ENCODE measurements around the gene SRA1.
A peak's percentile ranks its signal among the peaks of the same experiment; 100 is the strongest.

The SRA1 gene

GRCh38 chr5:140570058-140570457, 12.8 kb upstream of the SRA1 start:
- DNase-seq = no peak

- no peak for DNase-seq
Observed at GRCh38 chr5:140569197-140569596, 11.9 kb upstream of the SRA1 start.

GRCh38 chr5:140568443-140569063, 11.3 kb upstream of the SRA1 start:
- DNase-seq = no peak

- no peak for DNase-seq
Observed at GRCh38 chr5:140567871-140568270, 10.6 kb upstream of the SRA1 start.

- DNase-seq = no peak
Observed at GRCh38 chr5:140567136-140567818, 10.0 kb upstream of the SRA1 start.

GRCh38 chr5:140566665-140567064, 9.4 kb upstream of the SRA1 start:
- no peak for DNase-seq

GRCh38 chr5:140565780-140566095, 8.5 kb upstream of the SRA1 start:
- no peak for DNase-seq

GRCh38 chr5:140565024-140565779, 7.9 kb upstream of the SRA1 start:
- DNase-seq = no peak

GRCh38 chr5:140564196-140565023, 7.1 kb upstream of the SRA1 start, which contains the start of the genes APBB3 and SLC35A4:
APBB3 (minus strand) TSS chr5:140564598; CDS start chr5:140564245, 353 bp downstream.
SLC35A4 (plus strand) TSS chr5:140564828; CDS start chr5:140567170, 2,342 bp downstream.
- peak; percentile 97 for DNase-seq

- DNase-seq = no peak
Observed at GRCh38 chr5:140563596-140563995, 6.3 kb upstream of the SRA1 start.

GRCh38 chr5:140561753-140562523, 4.7 kb upstream of the SRA1 start:
- DNase-seq = peak; percentile 8

GRCh38 chr5:140560227-140560626, 3.0 kb upstream of the SRA1 start:
- DNase-seq = no peak

GRCh38 chr5:140558542-140558941, 1.3 kb upstream of the SRA1 start:
- no peak for DNase-seq

- DNase-seq = no peak
Observed at GRCh38 chr5:140557965-140558364, 692 bp upstream of the SRA1 start.

GRCh38 chr5:140556438-140556837, 835 bp downstream of the SRA1 start:
- no peak for DNase-seq

- DNase-seq = no peak
Observed at GRCh38 chr5:140555747-140556312, 1.4 kb downstream of the SRA1 start.

- no peak for DNase-seq
Observed at GRCh38 chr5:140554454-140554853, 2.8 kb downstream of the SRA1 start.

- DNase-seq = no peak
Observed at GRCh38 chr5:140553657-140554056, 3.6 kb downstream of the SRA1 start.

- no peak for DNase-seq
Observed at GRCh38 chr5:140551872-140552271, 5.4 kb downstream of the SRA1 start.

- no peak for DNase-seq
Observed at GRCh38 chr5:140550147-140551079, 6.9 kb downstream of the SRA1 start.

Data from NCI-H446 treated with DMSO at 0.1 percent for 48 hours (cell line).